ENCODE results near the gene COQ2.
"Not testable (repeated sequence)": the region's sequence is repeated elsewhere in the genome, so short reads cannot be mapped to it uniquely, and the experiment has no call there.

Gene COQ2

DNA sequence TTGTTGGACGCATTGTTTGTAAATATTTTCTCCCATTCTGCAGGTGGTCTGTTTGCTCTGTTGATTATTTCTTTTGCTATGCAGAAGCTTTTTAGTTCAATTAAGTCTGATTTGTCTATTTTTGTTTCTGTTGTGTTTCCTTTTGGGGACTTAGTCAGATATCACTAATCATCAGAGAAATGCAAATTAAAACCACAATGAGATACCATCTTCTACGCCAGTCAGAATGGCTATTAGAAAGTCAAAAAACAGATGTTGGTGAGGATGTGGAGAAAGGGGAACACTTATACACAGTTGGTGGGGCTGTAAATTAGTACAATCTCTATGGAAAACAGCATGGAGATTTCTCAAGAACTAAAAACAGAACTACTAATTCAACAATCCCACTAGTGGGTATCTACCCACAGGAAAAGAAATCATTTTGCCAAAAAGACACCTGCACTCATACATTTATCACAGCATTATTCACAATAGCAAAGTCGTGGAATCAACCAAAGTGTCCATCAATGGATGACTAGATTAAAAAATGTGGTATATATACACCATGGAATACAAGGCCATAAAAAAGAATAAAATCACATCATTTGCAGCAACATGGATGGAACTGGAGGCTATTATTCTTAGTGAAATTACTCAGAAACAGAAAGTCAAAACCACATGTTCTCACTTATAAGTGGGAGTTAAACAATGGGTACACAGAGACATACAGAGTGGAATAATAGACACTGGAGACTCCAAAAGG, 8.1 kb downstream of the COQ2 start:
- TF ChIP-seq, protein P1, sequence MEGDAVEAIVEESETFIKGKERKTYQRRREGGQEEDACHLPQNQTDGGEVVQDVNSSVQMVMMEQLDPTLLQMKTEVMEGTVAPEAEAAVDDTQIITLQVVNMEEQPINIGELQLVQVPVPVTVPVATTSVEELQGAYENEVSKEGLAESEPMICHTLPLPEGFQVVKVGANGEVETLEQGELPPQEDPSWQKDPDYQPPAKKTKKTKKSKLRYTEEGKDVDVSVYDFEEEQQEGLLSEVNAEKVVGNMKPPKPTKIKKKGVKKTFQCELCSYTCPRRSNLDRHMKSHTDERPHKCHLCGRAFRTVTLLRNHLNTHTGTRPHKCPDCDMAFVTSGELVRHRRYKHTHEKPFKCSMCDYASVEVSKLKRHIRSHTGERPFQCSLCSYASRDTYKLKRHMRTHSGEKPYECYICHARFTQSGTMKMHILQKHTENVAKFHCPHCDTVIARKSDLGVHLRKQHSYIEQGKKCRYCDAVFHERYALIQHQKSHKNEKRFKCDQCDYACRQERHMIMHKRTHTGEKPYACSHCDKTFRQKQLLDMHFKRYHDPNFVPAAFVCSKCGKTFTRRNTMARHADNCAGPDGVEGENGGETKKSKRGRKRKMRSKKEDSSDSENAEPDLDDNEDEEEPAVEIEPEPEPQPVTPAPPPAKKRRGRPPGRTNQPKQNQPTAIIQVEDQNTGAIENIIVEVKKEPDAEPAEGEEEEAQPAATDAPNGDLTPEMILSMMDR (conservative IDR thresholded peaks at IDR 0.05; ENCODE audit: low read depth, low read length), result no peak
- peak overlapping the region; percentile 30; the same call in 1 of the 2 replicates for H3K4me2 ChIP-seq

DNA sequence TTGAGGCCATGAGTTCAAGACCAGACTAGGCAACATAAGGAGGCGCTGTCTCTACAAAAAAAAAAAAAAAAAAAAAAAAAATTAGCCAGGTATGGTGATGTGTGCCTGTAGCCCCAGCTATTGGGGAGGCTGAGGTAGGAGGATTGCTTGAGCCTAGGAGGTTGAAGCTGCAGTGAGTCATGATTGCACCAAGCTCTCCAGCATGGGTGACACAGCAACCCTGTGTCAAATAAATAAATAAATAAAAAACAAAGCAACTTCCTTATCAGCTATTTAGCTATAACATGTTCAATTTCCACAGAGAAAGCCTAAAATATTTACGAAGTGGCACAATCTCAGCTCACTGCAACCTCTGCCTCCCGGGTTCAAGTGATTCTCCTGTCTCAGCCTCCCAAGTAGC, 10.7 kb downstream of the COQ2 start:
- not testable (repeated sequence) for H3K4me3 ChIP-seq (IDR thresholded peaks at IDR 0.05; ENCODE audit: insufficient read depth, low read depth, low read length); H3K36me3 ChIP-seq (ENCODE audit: insufficient read depth); H3K79me2 ChIP-seq (ENCODE audit: insufficient read depth, low read depth); H3K27me3 ChIP-seq (ENCODE audit: insufficient read depth, low read depth); H3K9ac ChIP-seq; H3K4me2 ChIP-seq; H3K4me1 ChIP-seq (ENCODE audit: low read depth, poor library complexity, severe bottlenecking); H4K20me1 ChIP-seq (ENCODE audit: insufficient read depth); H2AFZ ChIP-seq (ENCODE audit: low read depth); H3K27ac ChIP-seq

More for the DNA sequence above, 8.1 kb downstream of the COQ2 start:
- Histone ChIP-seq H3K27ac (no peak overlapping the region), H3K79me2 (ENCODE audit: insufficient read depth, low read depth) (no peaks in the 10 kb centered on the region), H2AFZ (ENCODE audit: low read depth) (no peak overlapping the region), H3K9ac (no peak overlapping the region), H3K4me1 (ENCODE audit: low read depth, poor library complexity, severe bottlenecking) (peaks cover 13% of the 10 kb centered on the region), H3K4me3 (IDR thresholded peaks at IDR 0.05; ENCODE audit: insufficient read depth, low read depth, low read length) (no peak overlapping the region), H3K27me3 (ENCODE audit: insufficient read depth, low read depth) (no peaks in the 10 kb centered on the region), H4K20me1 (ENCODE audit: insufficient read depth) (no peaks in the 10 kb centered on the region), H3K36me3 (ENCODE audit: insufficient read depth) (no peaks in the 10 kb centered on the region; the same call in 1 of the 2 replicates)

- Histone ChIP-seq H3K4me3 (IDR thresholded peaks at IDR 0.05; ENCODE audit: insufficient read depth, low read depth, low read length) (no peak overlapping the region), H3K9ac (no peak overlapping the region), H3K4me1 (ENCODE audit: low read depth, poor library complexity, severe bottlenecking) (peaks cover 12% of the 10 kb centered on the region), H3K27me3 (ENCODE audit: insufficient read depth, low read depth) (no peaks in the 10 kb centered on the region), H3K4me2 (no peak overlapping the region), H2AFZ (ENCODE audit: low read depth) (no peak overlapping the region), H4K20me1 (ENCODE audit: insufficient read depth) (no peaks in the 10 kb centered on the region), H3K36me3 (ENCODE audit: insufficient read depth) (no peaks in the 10 kb centered on the region; the same call in 1 of the 2 replicates), H3K27ac (no peak overlapping the region), H3K79me2 (ENCODE audit: insufficient read depth, low read depth) (no peaks in the 10 kb centered on the region)
- TF ChIP-seq, protein P1 (conservative IDR thresholded peaks at IDR 0.05; ENCODE audit: low read depth, low read length), result no peak
These were observed 11.7 kb downstream of the COQ2 start for GRCh38 chr4:83272900-83273299.

DNA sequence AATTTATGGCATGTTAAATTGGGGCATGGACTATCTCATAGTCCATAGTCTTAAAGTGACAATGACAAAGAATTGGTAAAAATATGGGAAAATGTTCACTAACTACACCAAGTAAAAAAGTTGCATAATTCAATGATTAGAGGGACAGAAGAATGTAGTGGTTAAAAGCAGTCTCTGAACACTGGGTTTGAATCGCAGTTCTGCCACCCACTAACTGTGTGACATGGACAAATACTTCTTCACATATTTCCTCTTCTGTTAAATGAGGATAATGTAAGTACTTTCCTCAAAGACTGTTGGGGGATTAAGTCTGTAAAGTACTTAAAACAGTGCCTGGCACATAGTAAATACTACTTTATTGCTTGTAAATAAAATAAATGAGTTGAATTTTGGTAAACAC, 15.3 kb downstream of the COQ2 start:
- H2AFZ ChIP-seq (ENCODE audit: low read depth), result no peak overlapping the region
- H3K36me3 ChIP-seq (ENCODE audit: insufficient read depth), result no peaks in the 10 kb centered on the region
- TF ChIP-seq, protein P1 (conservative IDR thresholded peaks at IDR 0.05; ENCODE audit: low read depth, low read length), result no peak
- H4K20me1 ChIP-seq (ENCODE audit: insufficient read depth), result no peaks in the 10 kb centered on the region
- H3K79me2 ChIP-seq (ENCODE audit: insufficient read depth, low read depth), result no peaks in the 10 kb centered on the region
- no peak overlapping the region for H3K9ac ChIP-seq
- H3K4me3 ChIP-seq (IDR thresholded peaks at IDR 0.05; ENCODE audit: insufficient read depth, low read depth, low read length), result no peak overlapping the region
- H3K4me2 ChIP-seq, result no peak overlapping the region
- H3K27ac ChIP-seq, result no peak overlapping the region
- H3K27me3 ChIP-seq (ENCODE audit: insufficient read depth, low read depth), result no peaks in the 10 kb centered on the region
- H3K4me1 ChIP-seq (ENCODE audit: low read depth, poor library complexity, severe bottlenecking), result peaks cover 4% of the 10 kb centered on the region

DNA sequence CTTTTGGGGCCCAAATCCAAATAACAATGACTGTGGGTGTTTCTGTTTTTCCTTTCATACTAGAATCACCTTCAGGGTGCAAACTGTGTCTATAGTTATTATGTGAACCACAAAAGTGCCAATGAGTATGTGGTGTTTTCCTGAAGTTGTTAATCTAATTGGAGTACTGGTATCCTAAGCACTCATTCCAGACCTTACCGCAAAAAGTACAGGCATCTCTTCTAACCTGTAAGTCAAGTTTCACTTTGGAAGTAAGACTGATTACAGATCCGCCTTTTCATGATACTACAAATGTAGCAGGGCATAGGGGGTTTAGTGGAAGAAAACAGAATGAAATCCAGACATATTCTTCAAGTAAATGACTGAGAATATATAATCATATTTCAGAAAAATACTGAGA, 16.1 kb downstream of the COQ2 start:
- Histone ChIP-seq H3K79me2 (ENCODE audit: insufficient read depth, low read depth) (no peaks in the 10 kb centered on the region), H3K27ac (no peak overlapping the region), H3K36me3 (ENCODE audit: insufficient read depth) (no peaks in the 10 kb centered on the region), H4K20me1 (ENCODE audit: insufficient read depth) (no peaks in the 10 kb centered on the region), H2AFZ (ENCODE audit: low read depth) (no peak overlapping the region), H3K4me1 (ENCODE audit: low read depth, poor library complexity, severe bottlenecking) (peaks cover 4% of the 10 kb centered on the region), H3K27me3 (ENCODE audit: insufficient read depth, low read depth) (no peaks in the 10 kb centered on the region), H3K4me2 (no peak overlapping the region), H3K4me3 (IDR thresholded peaks at IDR 0.05; ENCODE audit: insufficient read depth, low read depth, low read length) (no peak overlapping the region), H3K9ac (no peak overlapping the region)
- TF ChIP-seq, protein P1 (conservative IDR thresholded peaks at IDR 0.05; ENCODE audit: low read depth, low read length), result no peak
